Measurements from ENCODE around the gene GAS2.
"Not testable (repeated sequence)": the region's sequence is repeated elsewhere in the genome, so short reads cannot be mapped to it uniquely, and the experiment has no call there.

GAS2 gene

GRCh38 chr11:22666325-22666687 lies at the start of gene GAS2:
Gene GAS2 (plus strand): TSS chr11:22666611. CDS start chr11:22674870, 8,259 bp downstream.
- DNase-seq, result no peak

DNA sequence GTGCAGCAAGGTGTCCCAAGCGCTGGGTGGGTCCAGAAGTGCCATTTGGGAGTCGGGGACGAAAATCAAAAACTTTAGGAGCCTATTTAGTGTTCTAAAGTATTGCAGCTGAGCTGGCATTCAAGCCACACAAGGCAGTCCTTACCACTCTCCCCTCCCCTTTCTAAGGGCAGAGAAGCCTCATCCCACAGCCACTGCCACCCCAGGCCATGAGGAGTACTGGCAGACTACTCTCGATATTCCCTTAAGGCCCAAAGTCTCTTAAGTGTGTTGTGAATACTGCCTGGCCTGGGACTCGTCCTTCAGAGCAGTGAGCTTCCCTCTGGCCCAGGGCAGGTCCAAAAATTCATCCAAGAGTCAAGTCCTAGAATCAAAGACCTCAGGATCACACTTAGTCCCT lies 48.5 kb upstream of the GAS2 start:
- DNase-seq, result no peak

GRCh38 chr11:22624742-22625447 lies 41.5 kb upstream of the GAS2 start:
- DNase-seq, result peak; percentile 54

DNA sequence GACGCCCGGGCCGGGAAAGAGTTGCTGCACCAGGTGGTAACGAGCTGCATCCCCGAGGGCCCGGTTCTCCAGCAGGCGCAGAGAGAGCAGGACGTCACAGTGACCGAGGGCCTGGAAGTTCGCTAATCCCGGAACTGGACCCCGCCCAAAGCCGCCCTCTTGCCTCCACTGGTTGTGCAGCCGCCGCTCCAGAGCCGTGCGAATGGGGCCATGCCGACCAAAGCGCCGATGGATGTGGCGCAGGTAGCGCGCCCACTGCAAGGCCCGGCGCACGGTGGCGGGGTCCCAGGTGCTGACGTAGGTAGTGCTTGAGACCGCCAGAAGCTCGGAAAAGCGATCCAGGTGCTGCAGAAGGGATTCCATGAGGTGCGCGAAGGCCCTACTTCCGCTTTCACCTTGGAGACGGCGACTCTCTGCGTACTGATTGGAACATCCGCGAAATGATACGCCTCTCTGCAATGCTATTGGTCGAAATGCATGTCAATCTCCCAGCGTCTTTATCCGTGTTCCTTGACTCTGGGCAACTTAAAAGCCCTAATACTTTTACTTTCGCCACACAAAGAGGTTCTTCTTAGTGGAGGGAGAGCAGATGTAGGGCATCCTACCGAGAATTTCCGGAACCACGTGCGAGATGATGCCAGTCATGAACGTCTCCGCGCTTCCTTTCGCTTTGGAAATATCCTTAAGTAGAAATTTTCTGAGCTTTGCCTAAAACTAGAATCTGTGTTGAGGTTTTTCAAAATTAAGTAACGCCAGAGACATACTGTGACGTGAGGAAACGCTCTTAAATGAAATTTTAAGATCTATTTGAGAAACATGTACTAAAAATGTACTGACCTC lies 40.7 kb upstream of the GAS2 start, which contains the start of gene FANCF:
TSS of gene FANCF (minus strand) at position 376 of the 840 bp plus-strand sequence. CDS start at position 363, 13 bp downstream.
- peak; percentile 96 for DNase-seq

DNA sequence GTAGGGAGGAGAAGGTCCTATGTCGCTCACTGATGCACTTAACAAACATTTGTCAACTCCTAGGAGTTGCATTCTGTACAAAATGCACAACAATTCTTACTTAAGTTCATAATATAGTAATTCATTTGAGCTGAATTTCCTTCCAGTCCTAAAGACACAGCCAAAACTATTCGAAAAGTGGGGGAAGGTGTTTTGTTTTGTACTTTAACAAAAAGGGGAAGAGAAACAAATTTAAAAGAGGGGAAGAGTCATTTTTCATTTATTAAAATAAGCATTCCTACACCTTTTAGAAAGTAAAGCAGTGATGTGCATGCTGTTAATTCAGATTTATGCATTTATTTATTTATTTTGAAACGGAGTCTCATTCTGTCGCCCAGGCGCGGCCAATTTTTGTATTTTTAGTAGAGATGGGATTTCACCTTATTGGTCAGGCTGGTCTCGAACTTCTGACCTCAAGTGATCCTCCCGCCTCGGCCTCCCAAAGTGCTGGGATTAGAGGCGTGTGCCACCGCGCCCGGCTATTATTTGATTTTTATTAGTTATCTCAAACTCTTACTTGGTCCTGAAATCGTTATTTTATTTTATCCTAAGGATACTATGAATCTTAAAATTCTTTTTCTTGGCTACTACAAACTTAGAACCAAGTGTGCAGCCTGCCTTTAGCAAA lies 39.7 kb upstream of the GAS2 start:
- DNase-seq, result no peak

DNA sequence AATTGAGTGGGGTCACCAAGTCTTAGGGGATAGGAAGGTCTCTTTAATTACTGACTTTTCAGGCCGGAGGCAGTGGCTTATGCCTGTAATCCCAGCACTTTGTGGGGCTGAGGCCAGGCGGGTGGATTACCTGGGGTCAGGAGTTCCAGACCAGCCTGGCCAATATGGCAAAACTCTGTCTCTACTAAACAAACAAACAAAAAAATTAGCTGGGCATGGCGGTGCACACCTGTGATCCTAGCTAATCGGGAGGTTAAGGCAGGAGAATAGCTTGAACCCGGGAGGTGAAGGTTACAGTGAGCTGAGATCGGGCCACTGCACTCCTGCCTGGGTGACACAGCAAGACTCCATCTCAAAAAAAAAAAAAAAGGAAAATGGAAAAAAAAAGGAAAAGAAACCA lies 39.0 kb upstream of the GAS2 start:
- DNase-seq, result no peak

- DNase-seq, result no peak
These were observed 33.0 kb upstream of the GAS2 start for GRCh38 chr11:22633354-22633902.

DNA sequence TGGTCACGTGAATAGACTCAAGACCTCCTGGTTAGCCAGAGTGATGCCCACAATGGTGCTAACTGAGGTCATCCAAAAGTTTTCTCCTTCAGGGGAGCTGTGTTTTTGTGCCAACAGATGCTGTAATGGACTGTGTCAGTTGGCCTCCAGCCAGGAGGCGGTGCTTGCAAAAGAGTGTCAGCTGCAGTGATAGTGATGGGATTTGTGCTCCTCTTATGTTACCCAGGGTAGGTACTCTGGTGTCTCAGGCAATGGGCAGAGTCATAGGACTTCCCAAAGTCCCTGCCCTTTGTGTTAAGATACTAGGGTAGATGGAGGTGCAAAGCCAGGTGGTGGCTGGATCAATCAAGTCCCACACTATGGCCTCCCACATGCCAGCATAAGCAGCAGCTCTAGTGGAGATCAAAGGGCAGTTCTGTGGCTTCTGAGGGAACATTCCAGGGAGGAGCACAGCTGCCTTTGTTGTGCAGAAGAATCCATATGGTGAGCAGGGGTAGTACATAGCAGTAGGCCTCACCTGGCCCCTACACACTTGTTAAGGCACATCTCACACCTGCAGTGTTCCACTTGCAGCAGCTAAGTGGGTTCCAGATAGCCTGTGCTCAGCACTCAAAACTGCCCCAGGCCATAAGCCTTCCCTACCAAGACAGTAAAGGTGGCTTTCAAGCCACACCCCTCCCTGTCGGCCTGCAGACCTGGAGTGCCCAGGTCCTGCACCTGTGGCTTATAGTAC lies 31.3 kb upstream of the GAS2 start:
- DNase-seq, result peak; percentile 16

- DNase-seq, result no peak
These were observed 30.7 kb upstream of the GAS2 start for GRCh38 chr11:22635689-22636088.

DNA sequence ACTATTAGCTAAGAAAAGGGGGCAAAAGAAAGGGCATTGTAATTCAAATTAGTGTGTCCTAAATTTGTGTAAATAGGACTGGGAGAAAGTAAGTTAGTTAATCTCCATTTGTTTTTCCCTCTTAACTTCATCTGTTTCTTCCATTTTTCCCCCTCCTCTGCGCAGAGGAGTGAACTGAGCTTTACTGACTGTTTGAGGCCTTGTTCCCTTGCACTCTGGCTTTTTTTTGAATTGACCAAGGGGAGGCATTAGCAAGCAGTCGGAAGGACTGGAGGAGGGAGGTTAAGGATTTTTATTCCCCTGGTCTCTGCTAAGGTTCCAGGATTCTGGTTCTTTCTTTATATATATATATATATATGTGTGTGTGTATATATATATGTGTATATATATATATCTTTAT lies 25.5 kb upstream of the GAS2 start:
- no peak for DNase-seq

DNA sequence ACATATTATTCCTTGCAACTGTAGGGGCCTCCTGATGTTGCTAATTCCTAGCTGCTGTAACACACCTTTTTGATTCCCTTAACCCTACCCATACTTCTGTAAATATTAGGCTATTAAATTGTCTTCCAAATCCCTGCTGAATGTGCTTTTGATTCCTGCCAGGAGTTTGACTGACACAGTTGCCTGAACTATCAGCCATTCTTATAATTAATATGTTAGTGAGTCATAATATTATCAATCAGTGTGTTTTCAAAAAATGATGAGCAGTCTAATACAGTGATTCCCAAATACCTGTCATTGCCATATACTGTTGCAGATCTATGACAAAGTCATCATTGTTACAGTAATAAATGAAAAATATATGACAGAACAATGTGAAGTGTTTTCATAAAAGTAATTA lies 24.9 kb upstream of the GAS2 start:
- no peak for DNase-seq

DNA sequence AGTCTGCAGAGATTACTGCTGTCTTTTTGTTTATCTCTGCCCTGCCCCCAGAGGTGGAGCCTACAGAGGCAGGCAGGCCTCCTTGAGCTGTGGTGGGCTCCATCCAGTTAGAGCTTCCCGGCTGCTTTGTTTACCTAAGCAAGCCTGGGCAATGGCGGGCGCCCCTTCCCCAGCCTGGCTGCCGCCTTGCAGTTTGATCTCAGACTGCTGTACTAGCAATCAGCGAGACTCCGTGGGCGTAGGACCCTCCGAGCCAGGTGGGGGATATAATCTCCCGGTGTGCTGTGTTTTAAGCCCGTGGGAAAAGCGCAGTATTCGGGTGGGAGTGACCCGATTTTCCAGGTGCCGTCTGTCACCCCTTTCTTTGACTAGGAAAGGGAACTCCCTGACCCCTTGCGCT lies 14.1 kb upstream of the GAS2 start:
- not testable (repeated sequence) for DNase-seq

DNA sequence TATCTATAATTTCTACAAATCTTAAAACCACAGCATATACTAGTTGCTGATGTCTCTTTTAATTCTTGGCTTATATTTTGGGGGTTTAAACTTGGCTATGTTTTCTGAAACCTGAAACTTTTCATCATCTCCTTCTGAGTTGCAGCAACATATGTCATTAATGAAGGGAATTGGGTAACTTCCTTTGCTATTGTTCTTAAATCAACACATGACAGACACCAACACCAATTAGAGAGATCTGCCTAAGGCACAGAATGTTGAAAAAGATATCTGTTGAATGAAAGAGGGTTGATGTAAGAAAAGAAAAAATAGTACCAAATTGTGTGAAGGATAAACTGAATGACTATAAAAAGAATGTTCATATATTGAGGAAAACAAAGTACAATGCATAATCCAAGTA lies 10.3 kb upstream of the GAS2 start:
- DNase-seq, result no peak

DNA sequence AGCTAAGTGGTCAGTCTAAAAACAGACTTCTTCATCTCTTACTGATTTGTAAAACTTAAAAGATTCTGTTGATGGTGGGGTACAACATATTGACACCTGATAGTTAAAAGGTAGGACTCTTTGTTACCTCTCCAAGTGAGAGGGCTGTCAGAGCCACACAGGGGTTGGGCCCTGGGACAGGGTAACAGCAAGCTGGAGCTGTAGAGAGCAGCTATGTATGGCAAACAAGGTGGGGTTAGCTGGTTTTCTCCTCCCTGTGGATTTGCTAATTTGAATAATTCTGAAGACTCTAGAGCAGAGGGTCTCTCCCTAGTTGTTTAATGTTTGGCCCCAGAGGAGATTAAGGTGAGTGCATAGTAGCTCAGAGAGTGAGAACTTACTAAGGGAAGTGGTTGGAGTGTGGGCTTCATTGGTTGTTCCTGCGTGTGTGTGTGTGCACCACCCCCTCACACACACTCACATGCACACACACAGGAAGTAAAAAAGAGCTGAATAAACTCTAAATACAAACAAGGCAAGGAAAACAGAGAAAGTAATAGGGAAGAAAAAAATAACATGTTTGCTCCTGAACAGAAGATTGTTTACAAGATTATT lies 9.2 kb upstream of the GAS2 start:
- DNase-seq, result no peak

GRCh38 chr11:22659783-22660182 lies 6.6 kb upstream of the GAS2 start:
- no peak for DNase-seq

GRCh38 chr11:22666688-22667439 lies 453 bp downstream of the GAS2 start:
- no peak for DNase-seq

- DNase-seq, result no peak
These were observed 1.8 kb downstream of the GAS2 start for GRCh38 chr11:22668005-22668796.

- no peak for DNase-seq
These were observed 3.0 kb downstream of the GAS2 start for GRCh38 chr11:22669368-22669767.

DNA sequence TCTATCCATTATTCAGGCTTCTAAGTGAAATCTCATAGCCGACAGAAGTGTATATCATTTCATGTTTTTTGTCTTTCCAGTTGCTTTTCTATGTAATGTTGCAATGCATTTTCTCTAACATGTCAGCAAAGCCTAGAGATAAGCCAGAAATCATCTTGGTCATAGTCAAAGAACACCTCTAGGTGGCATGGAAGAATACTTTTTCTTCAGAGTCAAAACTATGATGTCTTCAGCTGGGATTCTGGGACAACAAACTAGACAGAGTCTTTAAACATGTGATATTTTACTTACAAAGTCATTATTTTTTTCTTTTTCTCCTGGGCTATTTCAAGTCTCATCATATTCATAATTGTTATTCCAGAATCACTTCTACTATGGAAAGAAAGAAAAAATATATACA lies 4.4 kb downstream of the GAS2 start:
- DNase-seq, result no peak

- no peak for DNase-seq
These were observed 5.3 kb downstream of the GAS2 start for GRCh38 chr11:22671751-22672150.

Measured in NCI-H774 (cell line).